ENCODE data around the gene CYS1. TPM values are rescaled to one million over a fixed set of nuclear protein-coding genes. Genes with fewer than 3 reads are reported as not detected.

The CYS1 gene
- total and polyA plus RNA-seq, 2 of the 13 experiments (the other 11 are each of a cell fraction or from before 2014, with no cell fraction given): 0.04 TPM; not detected in 1

- TF ChIP-seq HNRNPUL1 (IDR thresholded peaks at IDR 0.05; ENCODE audit: low read depth, low read length) (no peak), KDM3A (CRISPR knock-in tag; IDR thresholded peaks at IDR 0.05; ENCODE audit: low read depth) (no peak; the same call in 1 of the 2 replicates), TRAFD1 (CRISPR knock-in tag; IDR thresholded peaks at IDR 0.05; ENCODE audit: borderline replicate concordance) (no peak), THRA (CRISPR knock-in tag; IDR thresholded peaks at IDR 0.05; ENCODE audit: borderline replicate concordance) (peak; percentile 80; the same call in 1 of the 2 replicates), ARID2 (CRISPR knock-in tag; IDR thresholded peaks at IDR 0.05; ENCODE audit: borderline replicate concordance) (no peak), ZZZ3 (CRISPR knock-in tag; IDR thresholded peaks at IDR 0.05; ENCODE audit: borderline replicate concordance) (peak; percentile 0; the same call in 1 of the 2 replicates), E2F1 (CRISPR knock-in tag; IDR thresholded peaks at IDR 0.05) (peak; percentile 73), ZNF678 (CRISPR knock-in tag; IDR thresholded peaks at IDR 0.05) (peak; percentile 95), ZNF646 (CRISPR knock-in tag; IDR thresholded peaks at IDR 0.05) (no peak), SPEN (CRISPR knock-in tag; IDR thresholded peaks at IDR 0.05; ENCODE audit: low read depth) (peak; percentile 87), MZF1 (CRISPR knock-in tag; IDR thresholded peaks at IDR 0.05; ENCODE audit: borderline replicate concordance) (no peak), MBD4 (IDR thresholded peaks at IDR 0.05; ENCODE audit: borderline replicate concordance, low read length) (no peak), ZNF572 (CRISPR knock-in tag; IDR thresholded peaks at IDR 0.05) (no peak), ZNF224 (CRISPR knock-in tag; IDR thresholded peaks at IDR 0.05) (no peak), ZNF839 (CRISPR knock-in tag; IDR thresholded peaks at IDR 0.05; ENCODE audit: borderline replicate concordance) (no peak), ZBTB3 (CRISPR knock-in tag; IDR thresholded peaks at IDR 0.05; ENCODE audit: borderline replicate concordance, low read depth) (no peak; the same call in 1 of the 2 replicates), TCF12 (IDR thresholded peaks at IDR 0.05) (no peak), TCF12 (CRISPR knock-in tag; IDR thresholded peaks at IDR 0.05) (peak; percentile 73), ZNF33B (CRISPR knock-in tag; IDR thresholded peaks at IDR 0.05) (peak; percentile 96)
These were observed 36.8 kb downstream of the CYS1 start, which contains the start of gene KLF11 (continued) for GRCh38 chr2:10043256-10043905.

Measured in HepG2 (cell line).